Measurements from ENCODE around the gene ATP4B. TPM values are rescaled to one million over a fixed set of nuclear protein-coding genes. Genes with fewer than 3 reads are reported as not detected.

The ATP4B gene
- total RNA-seq, 4 donors from 2014 or later: not detected

DNA sequence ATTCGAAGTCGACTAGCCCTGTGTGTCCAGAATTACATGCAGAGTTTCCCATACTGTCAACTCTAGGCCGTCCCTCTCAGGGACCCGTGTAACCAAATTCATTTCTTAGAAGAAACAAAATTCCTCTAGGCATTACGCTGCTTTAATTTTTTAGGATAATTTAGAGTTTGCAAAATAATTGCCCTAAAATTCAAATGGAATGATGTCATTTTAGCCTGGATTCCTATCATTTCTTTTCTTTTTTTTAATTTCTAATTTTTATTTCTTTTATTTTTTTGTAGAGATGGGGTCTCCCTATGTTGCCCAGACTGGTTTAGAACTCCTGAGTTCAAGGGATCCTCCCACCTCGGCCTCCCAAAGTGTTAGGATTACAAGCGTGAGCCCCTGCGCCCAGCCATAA is 1.3 kb upstream of the ATP4B start:
- no peak overlapping the region for H3K4me3 ChIP-seq
- no peak for TF ChIP-seq POLR2A (IDR thresholded peaks at IDR 0.05)
- TF ChIP-seq, protein P1, sequence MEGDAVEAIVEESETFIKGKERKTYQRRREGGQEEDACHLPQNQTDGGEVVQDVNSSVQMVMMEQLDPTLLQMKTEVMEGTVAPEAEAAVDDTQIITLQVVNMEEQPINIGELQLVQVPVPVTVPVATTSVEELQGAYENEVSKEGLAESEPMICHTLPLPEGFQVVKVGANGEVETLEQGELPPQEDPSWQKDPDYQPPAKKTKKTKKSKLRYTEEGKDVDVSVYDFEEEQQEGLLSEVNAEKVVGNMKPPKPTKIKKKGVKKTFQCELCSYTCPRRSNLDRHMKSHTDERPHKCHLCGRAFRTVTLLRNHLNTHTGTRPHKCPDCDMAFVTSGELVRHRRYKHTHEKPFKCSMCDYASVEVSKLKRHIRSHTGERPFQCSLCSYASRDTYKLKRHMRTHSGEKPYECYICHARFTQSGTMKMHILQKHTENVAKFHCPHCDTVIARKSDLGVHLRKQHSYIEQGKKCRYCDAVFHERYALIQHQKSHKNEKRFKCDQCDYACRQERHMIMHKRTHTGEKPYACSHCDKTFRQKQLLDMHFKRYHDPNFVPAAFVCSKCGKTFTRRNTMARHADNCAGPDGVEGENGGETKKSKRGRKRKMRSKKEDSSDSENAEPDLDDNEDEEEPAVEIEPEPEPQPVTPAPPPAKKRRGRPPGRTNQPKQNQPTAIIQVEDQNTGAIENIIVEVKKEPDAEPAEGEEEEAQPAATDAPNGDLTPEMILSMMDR (IDR thresholded peaks at IDR 0.05): no peak
- no peak for TF ChIP-seq EP300 (IDR thresholded peaks at IDR 0.05)
- no peak for TF ChIP-seq POLR2AphosphoS5 (IDR thresholded peaks at IDR 0.05)
- DNase-seq (ENCODE audit: low spot score in 2 of 2): no peak
- peaks cover 14% of the 10 kb centered on the region for H3K9me3 ChIP-seq
- H3K36me3 ChIP-seq: no peaks in the 10 kb centered on the region
- peaks cover 3% of the 10 kb centered on the region for H3K27me3 ChIP-seq
- H3K4me1 ChIP-seq: no peaks in the 10 kb centered on the region
- H3K27ac ChIP-seq: no peak overlapping the region
- WGBS: 91% methylated on average over 8 of the region's 8 CpGs

DNA sequence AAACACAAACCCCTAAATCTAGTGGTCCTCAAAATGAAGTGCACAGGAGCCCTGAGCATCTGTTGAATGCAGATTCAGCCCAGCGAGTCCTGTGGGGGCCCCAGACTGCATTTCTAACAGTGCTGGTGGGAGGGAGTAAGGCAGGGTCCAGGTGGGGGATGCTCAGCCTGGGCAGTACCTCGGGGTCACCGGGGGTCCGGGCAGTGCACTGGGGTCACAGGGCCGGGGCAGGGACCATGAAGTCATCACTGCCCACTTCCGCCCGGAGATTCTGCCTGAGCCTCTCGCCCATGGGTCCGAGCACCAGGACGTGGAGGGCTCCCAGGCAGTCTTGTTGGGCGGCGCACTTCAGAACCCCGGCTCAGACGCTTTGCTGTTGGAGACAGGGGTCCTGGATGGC is 838 bp upstream of the ATP4B start:
- Histone ChIP-seq H3K27ac (no peak overlapping the region), H3K4me1 (no peaks in the 10 kb centered on the region), H3K4me3 (no peak overlapping the region), H3K36me3 (no peaks in the 10 kb centered on the region), H3K9me3 (peaks cover 14% of the 10 kb centered on the region), H3K27me3 (peaks cover 3% of the 10 kb centered on the region)
- no peak for TF ChIP-seq EP300 (IDR thresholded peaks at IDR 0.05)
- TF ChIP-seq, protein P1 (IDR thresholded peaks at IDR 0.05): no peak
- TF ChIP-seq POLR2A (IDR thresholded peaks at IDR 0.05): no peak
- WGBS: 76% methylated on average over 4 of the region's 14 CpGs
- peak; percentile 41 to 74 for DNase-seq (ENCODE audit: low spot score in 2 of 2)

DNA sequence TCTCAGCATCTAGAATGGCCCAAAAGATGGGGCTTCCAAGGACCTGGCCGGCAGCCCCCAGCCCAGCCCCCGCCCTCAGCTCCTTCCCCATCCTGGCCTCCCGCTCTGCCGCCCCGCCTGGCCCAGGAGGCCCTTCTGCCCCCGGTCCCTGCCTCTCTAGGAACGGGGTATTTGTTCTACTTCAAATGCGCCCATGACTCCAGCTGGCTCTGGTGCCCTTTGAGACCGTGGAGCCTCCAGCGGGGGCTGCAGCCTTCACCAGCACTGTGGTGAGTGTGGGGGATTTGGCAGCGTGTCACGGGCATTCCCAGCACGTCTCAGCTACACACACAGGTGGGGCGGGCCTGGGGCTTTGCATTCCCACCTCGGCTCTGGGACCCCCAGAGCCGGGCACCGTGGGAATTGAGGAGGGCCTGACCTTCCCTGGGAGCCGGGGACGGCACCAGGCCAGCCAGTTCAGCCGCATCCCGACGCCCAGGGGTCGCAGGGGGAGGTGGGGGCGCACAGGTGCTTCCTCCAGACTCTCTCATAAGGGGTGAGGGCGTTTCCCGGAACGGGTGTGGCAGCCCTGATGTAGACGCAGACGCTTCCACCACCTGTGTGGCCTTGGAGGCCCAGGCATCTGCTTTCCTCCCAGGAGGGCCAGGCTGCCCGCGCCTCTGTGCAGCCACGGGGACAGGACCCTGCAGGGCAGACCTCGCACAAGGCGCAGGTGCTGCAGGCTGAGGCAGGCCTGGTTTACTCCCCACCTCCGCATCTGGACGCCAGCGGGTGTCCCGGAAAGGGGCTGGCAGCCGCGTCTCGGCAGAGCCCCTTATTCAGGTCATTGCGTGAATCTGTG is 947 bp downstream of the ATP4B start:
- WGBS: 65% methylated on average over 18 of the region's 42 CpGs
- H3K36me3 ChIP-seq: no peaks in the 10 kb centered on the region
- H3K4me3 ChIP-seq: no peak overlapping the region
- no peak for TF ChIP-seq EP300 (IDR thresholded peaks at IDR 0.05)
- TF ChIP-seq, protein P1 (IDR thresholded peaks at IDR 0.05): no peak
- TF ChIP-seq POLR2AphosphoS5 (IDR thresholded peaks at IDR 0.05): no peak
- TF ChIP-seq POLR2A (IDR thresholded peaks at IDR 0.05): no peak
- DNase-seq (ENCODE audit: low spot score in 2 of 2): peak; percentile 46 to 69
- peaks cover 3% of the 10 kb centered on the region for H3K27me3 ChIP-seq
- H3K27ac ChIP-seq: no peak overlapping the region
- no peaks in the 10 kb centered on the region for H3K4me1 ChIP-seq
- H3K9me3 ChIP-seq: peaks cover 9% of the 10 kb centered on the region

DNA sequence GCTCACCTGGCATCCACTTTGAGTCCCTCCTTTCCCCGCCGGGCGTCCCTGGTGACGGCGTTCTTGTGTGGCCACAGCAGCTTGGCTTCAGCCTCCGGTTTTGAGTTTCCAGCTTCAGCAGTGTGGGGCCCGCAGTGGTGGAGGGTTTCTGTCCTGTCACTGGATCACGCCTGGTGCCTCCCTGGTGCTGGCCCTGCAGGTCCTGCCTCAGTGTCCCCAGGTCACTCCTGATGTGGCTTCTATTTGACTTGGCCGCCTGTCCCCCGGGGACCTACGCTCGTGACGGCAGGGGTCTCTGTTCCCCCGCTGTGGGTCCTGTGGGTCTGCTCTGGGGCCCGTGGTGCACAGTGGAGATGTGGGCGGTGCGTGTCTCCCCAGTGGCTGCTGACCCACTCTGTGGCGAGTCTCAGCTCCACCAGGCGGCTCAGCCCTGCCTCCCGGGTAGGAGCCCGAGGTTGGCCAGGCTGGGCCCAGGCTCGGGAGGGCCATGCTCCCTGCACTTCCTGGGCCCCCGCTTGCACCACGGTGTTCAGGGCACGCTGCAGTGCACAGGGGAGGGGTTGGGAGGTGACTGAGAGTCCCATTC is 1.9 kb downstream of the ATP4B start:
- DNase-seq (ENCODE audit: low spot score in 2 of 2): peak; percentile 49 to 74
- H3K27ac ChIP-seq: no peak overlapping the region
- no peaks in the 10 kb centered on the region for H3K4me1 ChIP-seq
- H3K4me3 ChIP-seq: no peak overlapping the region
- H3K9me3 ChIP-seq: no peaks in the 10 kb centered on the region
- TF ChIP-seq POLR2AphosphoS5 (IDR thresholded peaks at IDR 0.05): no peak
- TF ChIP-seq EP300 (IDR thresholded peaks at IDR 0.05): no peak
- no peak for TF ChIP-seq POLR2A (IDR thresholded peaks at IDR 0.05)
- TF ChIP-seq, protein P1 (IDR thresholded peaks at IDR 0.05): no peak
- 89% methylated on average over 14 of the region's 25 CpGs for WGBS
- H3K36me3 ChIP-seq: no peaks in the 10 kb centered on the region
- H3K27me3 ChIP-seq: peaks cover 3% of the 10 kb centered on the region

DNA sequence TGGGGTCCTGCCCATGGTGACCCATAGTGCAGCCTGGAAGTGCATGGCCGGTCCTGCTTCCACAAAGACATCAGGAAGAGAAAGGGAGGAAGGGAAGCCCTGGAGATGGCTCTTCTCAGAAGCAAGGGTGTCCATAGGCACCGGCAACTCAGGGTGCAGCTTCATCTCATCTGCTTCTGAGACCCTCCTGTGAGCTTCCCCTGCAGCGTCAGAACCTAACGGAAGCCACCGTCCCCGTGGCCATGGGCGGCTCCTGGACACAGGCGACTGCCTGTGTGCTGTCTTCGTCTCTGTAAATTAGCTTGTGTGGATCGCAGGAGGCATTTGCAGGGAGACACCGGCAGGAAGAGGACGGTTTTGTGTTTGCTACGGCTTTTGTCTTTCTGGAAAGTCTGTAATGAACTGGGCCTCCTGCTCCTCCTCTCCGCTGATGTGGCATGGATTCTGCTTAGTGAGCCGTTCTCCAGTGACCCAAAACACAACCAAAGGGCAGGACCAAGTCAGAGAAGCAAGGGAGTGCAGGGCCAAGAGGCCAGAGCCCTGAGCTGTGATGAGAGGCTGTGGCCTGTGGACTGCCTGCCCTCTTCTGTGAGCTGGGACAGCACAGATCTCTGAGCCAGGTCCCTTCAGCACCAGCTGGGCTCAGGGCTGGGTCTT is 2.5 kb downstream of the ATP4B start:
- TF ChIP-seq EP300 (IDR thresholded peaks at IDR 0.05) (no peak), POLR2AphosphoS5 (IDR thresholded peaks at IDR 0.05) (no peak), POLR2A (IDR thresholded peaks at IDR 0.05) (no peak)
- TF ChIP-seq, protein P1 (IDR thresholded peaks at IDR 0.05): no peak
- Histone ChIP-seq H3K4me1 (peaks cover 4% of the 10 kb centered on the region), H3K9me3 (no peaks in the 10 kb centered on the region), H3K27me3 (peaks cover 3% of the 10 kb centered on the region), H3K27ac (no peak overlapping the region), H3K36me3 (no peaks in the 10 kb centered on the region), H3K4me3 (no peak overlapping the region)
- WGBS: 85% methylated on average over 7 of the region's 15 CpGs
- DNase-seq (ENCODE audit: low spot score in 2 of 2): peak in 1 of 2 donors; percentile 45
